Inferior parietal cortex (tissue), 1 donor: Measurements from ENCODE around the gene C17orf100.

Experiments
- DNase-seq: peaks from one replicate; pipeline ENCODE4 v3.0.0-alpha.2; 2016; ENCODE audit errors: extremely low spot score

The C17orf100 gene

GRCh38 chr17:6651354-6651918, at the start of gene C17orf100, which contains the start of gene MED31:
Gene C17orf100, plus strand, starts transcription at chr17:6651762. Its CDS starts 152 bp downstream, at chr17:6651914.
Gene MED31, minus strand, starts transcription at chr17:6651605. Its CDS starts 77 bp downstream, at chr17:6651528.
- DNase-seq = peak; percentile 89

- no peak for DNase-seq
Measured at GRCh38 chr17:6602141-6602540, 49.4 kb upstream of the C17orf100 start.

- no peak for DNase-seq
Measured at GRCh38 chr17:6603744-6604325, 47.7 kb upstream of the C17orf100 start.

- no peak for DNase-seq
Measured at GRCh38 chr17:6605142-6605541, 46.4 kb upstream of the C17orf100 start.

GRCh38 chr17:6608321-6608720, 43.2 kb upstream of the C17orf100 start:
- no peak for DNase-seq

GRCh38 chr17:6610011-6610410, 41.6 kb upstream of the C17orf100 start:
- DNase-seq = no peak

GRCh38 chr17:6611231-6611630, 40.3 kb upstream of the C17orf100 start:
- no peak for DNase-seq

- no peak for DNase-seq
Measured at GRCh38 chr17:6623941-6624340, 27.6 kb upstream of the C17orf100 start.

- DNase-seq = no peak
Measured at GRCh38 chr17:6626616-6627015, 24.9 kb upstream of the C17orf100 start.

- no peak for DNase-seq
Measured at GRCh38 chr17:6627019-6627418, 24.5 kb upstream of the C17orf100 start.

- DNase-seq = no peak
Measured at GRCh38 chr17:6630390-6630789, 21.2 kb upstream of the C17orf100 start.

GRCh38 chr17:6632530-6632929, 19.0 kb upstream of the C17orf100 start:
- no peak for DNase-seq

- DNase-seq = no peak
Measured at GRCh38 chr17:6633263-6633662, 18.3 kb upstream of the C17orf100 start.

GRCh38 chr17:6636105-6636504, 15.5 kb upstream of the C17orf100 start:
- DNase-seq = no peak

GRCh38 chr17:6636616-6637457, 14.7 kb upstream of the C17orf100 start:
- DNase-seq = no peak

- DNase-seq = no peak
Measured at GRCh38 chr17:6637458-6637840, 14.1 kb upstream of the C17orf100 start.

- DNase-seq = no peak
Measured at GRCh38 chr17:6638046-6638908, 13.3 kb upstream of the C17orf100 start.

- DNase-seq = no peak
Measured at GRCh38 chr17:6639014-6639585, 12.5 kb upstream of the C17orf100 start.

- DNase-seq = no peak
Measured at GRCh38 chr17:6639586-6640535, 11.7 kb upstream of the C17orf100 start.

GRCh38 chr17:6640536-6641246, 10.9 kb upstream of the C17orf100 start, which contains the start of the genes KIAA0753 and TXNDC17:
Gene KIAA0753, minus strand, starts transcription at chr17:6640711. Its CDS starts 5,608 bp downstream, at chr17:6635103.
Gene TXNDC17, plus strand, starts transcription at chr17:6641060. Its CDS starts 23 bp downstream, at chr17:6641083.
- peak; percentile 88 for DNase-seq
